Thoracic aorta (tissue), 2 donors: ENCODE data around the gene PTPRM. TPM values are rescaled to one million over a fixed set of nuclear protein-coding genes. Genes with fewer than 3 reads are reported as not detected.

Source experiments
- ATAC-seq: fragments of 150-250 bp; one replicate; pipeline ENCODE4 v1.8.0; 2017; ENCODE audit warnings: low read depth; ENCODE audit not compliant: insufficient number of reproducible peaks, low FRiP score
- DNase-seq: peaks from one replicate; pipeline ENCODE4 v3.0.0-alpha.2; 2020; ENCODE audit warnings: low spot score
- H3K27ac ChIP-seq, 2 donors: fragments of 200-600 bp; sonication (generic); 1 replicate in 1 of 2; 2 replicates in 1 of 2; pipeline ENCODE4 v1.5.1; 2016; ENCODE audit warnings: mild to moderate bottlenecking in 2 of 2, moderate library complexity in 2 of 2
- H3K27me3 ChIP-seq: fragments of 200-600 bp; sonication (generic); replicated peaks from 2 replicates; pipeline ENCODE4 v1.6.0; 2016; ENCODE audit warnings: mild to moderate bottlenecking; ENCODE audit not compliant: insufficient read depth
- H3K36me3 ChIP-seq: fragments of 200-600 bp; sonication (generic); one replicate; pipeline ENCODE4 v1.5.1; 2016
- H3K4me1 ChIP-seq, 2 donors: fragments of 200-600 bp; sonication (generic); 1 replicate in 1 of 2; 2 replicates in 1 of 2; pipeline versions ENCODE4 v1.5.1 to v1.6.0; 2016; ENCODE audit warnings: low read depth in 2 of 2, mild to moderate bottlenecking in 1 of 2; ENCODE audit not compliant: control insufficient read depth in 1 of 2
- H3K4me3 ChIP-seq: fragments of 200-600 bp; sonication (generic); 2 replicates; pipeline ENCODE4 v1.5.1; 2016; ENCODE audit warnings: mild to moderate bottlenecking
- H3K9me3 ChIP-seq: fragments of 200-600 bp; sonication (generic); 2 replicates; pipeline ENCODE4 v1.5.1; 2016
- total RNA-seq, 2 donors: library from RNA; depleted of rRNA; stranded (reverse); fragments of >200 nt; gene quantifications; one replicate each; pipeline versions ENCODE4 v1.1.0 to v1.2.3, GENCODE V29; 2016
- TF ChIP-seq, protein P1 (sequence below): fragments of 200-600 bp; sonication (generic); IDR thresholded peaks from one replicate; pipeline ENCODE4 v1.5.1; 2019; ENCODE audit warnings: antibody characterized with exemption

Gene PTPRM
- total RNA-seq, 2 donors from 2014 or later, result 90.3 to 102 TPM

DNA sequence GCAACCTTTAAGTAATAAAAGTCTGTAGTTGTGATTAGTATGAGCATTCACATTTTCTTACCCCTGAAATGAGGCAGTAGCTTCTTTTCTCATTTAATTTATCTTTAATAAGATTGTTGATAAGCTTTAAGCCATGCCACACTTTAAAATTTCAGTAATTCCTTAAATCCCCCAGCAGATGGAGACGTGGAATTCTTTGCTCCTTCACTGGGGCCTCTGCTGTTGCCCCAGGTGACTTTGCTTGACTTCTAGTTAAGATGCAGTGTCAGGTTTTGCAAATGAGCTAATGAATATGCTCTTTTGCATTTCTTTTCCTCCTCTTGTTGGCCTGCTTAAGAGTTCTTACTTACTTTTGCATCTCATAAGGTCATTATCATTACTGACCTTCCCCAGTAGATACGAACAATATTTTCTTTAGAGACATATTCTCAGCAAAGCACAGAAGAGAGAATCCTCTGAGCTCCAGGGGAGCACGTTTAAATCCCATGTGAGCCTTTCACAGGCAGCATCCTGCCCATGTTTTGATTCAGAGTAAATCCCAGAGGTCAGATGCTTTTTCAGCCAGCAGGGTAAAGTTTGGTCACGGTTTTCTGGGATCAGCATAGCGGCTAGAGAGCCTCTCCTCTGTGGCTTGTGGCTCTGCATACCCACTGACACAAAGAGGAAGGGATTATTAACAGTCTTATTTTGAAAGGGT, 222.9 kb downstream of the PTPRM start:
- ATAC-seq (no peak), DNase-seq (no peak)
- H3K36me3 ChIP-seq, result no peaks in the 10 kb centered on the region
- TF ChIP-seq, protein P1, sequence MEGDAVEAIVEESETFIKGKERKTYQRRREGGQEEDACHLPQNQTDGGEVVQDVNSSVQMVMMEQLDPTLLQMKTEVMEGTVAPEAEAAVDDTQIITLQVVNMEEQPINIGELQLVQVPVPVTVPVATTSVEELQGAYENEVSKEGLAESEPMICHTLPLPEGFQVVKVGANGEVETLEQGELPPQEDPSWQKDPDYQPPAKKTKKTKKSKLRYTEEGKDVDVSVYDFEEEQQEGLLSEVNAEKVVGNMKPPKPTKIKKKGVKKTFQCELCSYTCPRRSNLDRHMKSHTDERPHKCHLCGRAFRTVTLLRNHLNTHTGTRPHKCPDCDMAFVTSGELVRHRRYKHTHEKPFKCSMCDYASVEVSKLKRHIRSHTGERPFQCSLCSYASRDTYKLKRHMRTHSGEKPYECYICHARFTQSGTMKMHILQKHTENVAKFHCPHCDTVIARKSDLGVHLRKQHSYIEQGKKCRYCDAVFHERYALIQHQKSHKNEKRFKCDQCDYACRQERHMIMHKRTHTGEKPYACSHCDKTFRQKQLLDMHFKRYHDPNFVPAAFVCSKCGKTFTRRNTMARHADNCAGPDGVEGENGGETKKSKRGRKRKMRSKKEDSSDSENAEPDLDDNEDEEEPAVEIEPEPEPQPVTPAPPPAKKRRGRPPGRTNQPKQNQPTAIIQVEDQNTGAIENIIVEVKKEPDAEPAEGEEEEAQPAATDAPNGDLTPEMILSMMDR, result peak; percentile 43
- no peaks in the 10 kb centered on the region for H3K27me3 ChIP-seq
- H3K27ac ChIP-seq, result no peak overlapping the region
- no peak overlapping the region for H3K4me3 ChIP-seq
- H3K4me1 ChIP-seq, result no peaks in the 10 kb centered on the region
- no peaks in the 10 kb centered on the region for H3K9me3 ChIP-seq

DNA sequence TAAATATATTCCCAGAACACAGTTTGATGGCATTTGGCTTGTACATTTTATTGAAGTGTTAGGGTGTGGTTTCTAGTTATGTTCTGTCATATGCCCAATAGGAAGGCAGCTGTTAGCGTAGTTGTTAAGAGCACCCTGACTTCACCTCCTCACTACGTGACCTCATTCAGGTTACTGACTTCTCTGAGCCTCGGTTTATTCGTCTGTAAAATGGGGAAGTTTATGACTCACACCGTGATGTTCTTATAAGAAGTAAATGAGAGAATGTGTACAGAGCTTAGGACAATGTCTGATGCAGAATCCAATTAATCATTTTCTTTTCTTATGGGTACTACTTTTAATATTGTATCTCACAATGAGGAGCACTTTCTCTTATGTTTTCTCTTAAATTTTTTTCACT, 226.0 kb downstream of the PTPRM start:
- H3K27ac ChIP-seq, result no peak overlapping the region
- no peak for DNase-seq
- no peak overlapping the region for H3K4me3 ChIP-seq
- TF ChIP-seq, protein P1, result no peak
- no peaks in the 10 kb centered on the region for H3K4me1 ChIP-seq
- H3K36me3 ChIP-seq, result no peaks in the 10 kb centered on the region
- ATAC-seq, result no peak
- H3K27me3 ChIP-seq, result no peaks in the 10 kb centered on the region
- H3K9me3 ChIP-seq, result no peaks in the 10 kb centered on the region

DNA sequence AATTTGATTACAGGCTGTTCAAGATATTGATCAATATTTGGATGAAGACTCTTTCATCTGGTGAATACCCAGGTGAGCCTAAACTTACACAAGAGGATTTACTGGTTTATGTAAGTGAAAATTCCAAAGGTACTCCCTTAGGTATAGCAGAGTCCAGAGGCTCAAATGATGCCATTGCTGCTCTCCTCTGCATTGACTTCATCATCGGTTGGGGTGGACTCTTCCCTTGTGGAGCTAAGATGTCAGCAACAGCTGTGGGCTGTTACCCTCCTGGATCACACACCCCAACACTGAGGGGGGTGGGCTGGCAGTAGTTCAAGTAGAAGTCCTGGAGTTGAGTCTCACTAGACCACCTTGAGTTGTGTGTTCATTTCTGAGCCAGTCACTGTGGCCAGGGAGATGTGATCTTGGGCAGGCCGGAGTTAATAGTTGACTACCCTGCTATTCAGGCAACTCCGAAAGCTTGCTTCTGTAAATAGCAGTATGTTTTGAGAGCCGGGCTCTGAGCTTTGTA, 236.9 kb downstream of the PTPRM start:
- Histone ChIP-seq H3K27ac (no peak overlapping the region), H3K4me3 (no peak overlapping the region), H3K36me3 (no peaks in the 10 kb centered on the region), H3K4me1 (no peaks in the 10 kb centered on the region), H3K9me3 (no peaks in the 10 kb centered on the region), H3K27me3 (no peaks in the 10 kb centered on the region)
- TF ChIP-seq, protein P1, result no peak
- no peak for DNase-seq
- no peak for ATAC-seq

DNA sequence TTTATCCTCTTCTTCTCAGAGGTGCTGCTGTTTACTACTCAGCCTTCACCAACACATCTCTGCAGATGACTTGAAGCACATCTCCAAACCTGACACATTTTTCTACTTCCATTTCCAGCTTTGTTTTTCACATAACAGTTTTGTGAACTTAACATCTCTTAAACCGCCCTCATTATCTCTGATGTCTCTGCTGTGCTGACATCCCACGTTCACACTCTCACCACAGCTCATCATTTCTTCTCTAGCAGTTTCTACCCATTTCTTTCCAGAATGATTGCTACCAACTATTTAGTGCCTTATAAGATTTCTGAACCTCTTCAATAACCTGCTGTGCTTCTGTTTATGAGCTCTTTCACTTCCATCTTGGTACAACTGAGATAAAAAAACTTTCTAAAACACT, 238.0 kb downstream of the PTPRM start:
- Histone ChIP-seq H3K36me3 (no peaks in the 10 kb centered on the region), H3K9me3 (no peaks in the 10 kb centered on the region), H3K27ac (no peak overlapping the region), H3K27me3 (no peaks in the 10 kb centered on the region), H3K4me3 (no peak overlapping the region), H3K4me1 (no peaks in the 10 kb centered on the region)
- TF ChIP-seq, protein P1, result no peak
- DNase-seq, result no peak
- ATAC-seq, result no peak

DNA sequence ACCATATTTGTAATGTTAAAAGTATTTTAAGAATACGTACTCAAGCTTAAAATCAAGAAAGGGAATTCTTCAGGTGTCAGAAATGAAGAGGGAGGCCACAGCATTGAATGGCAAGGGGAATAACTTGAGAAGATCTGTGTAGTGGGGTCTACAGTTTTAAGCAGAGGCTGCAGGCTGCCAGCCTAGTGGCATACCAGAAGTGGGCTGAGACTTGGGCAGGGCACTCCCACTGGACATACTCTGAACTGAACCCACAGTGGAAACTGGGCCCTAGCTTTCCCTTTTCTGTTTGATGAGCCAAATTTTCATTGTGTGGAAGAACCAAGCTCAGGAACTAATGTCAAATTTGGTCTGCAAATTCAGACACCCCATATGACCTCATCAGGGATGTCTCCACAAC, 238.8 kb downstream of the PTPRM start:
- H3K36me3 ChIP-seq, result no peaks in the 10 kb centered on the region
- DNase-seq, result no peak
- H3K4me1 ChIP-seq, result peaks cover 0 to 2% of the 10 kb centered on the region in 2 donors
- TF ChIP-seq, protein P1, result no peak
- H3K27me3 ChIP-seq, result no peaks in the 10 kb centered on the region
- H3K4me3 ChIP-seq, result no peak overlapping the region
- no peak for ATAC-seq
- H3K27ac ChIP-seq, result no peak overlapping the region
- no peaks in the 10 kb centered on the region for H3K9me3 ChIP-seq
